Osteocyte (in vitro differentiated cells): Measurements from ENCODE around the gene MYO16. TPM values are rescaled to one million over a fixed set of nuclear protein-coding genes. Genes with fewer than 3 reads are reported as not detected.

Source experiments
- DNase-seq: peaks from one replicate; pipeline ENCODE4 v3.0.0; 2021; ENCODE audit warnings: mixed read lengths; ENCODE audit not compliant: unreplicated experiment; ENCODE audit errors: extremely low spot score
- H3K27ac Mint-ChIP-seq: one replicate; pipeline ENCODE4 v1.8.0; 2021; ENCODE audit warnings: mild to moderate bottlenecking, mixed read lengths; ENCODE audit not compliant: unreplicated experiment
- H3K27me3 Mint-ChIP-seq: one replicate; pipeline ENCODE4 v1.8.0; 2021; ENCODE audit warnings: mixed read lengths; ENCODE audit not compliant: unreplicated experiment
- H3K36me3 Mint-ChIP-seq: one replicate; pipeline ENCODE4 v1.8.0; 2021; ENCODE audit warnings: mixed read lengths; ENCODE audit not compliant: unreplicated experiment
- H3K4me1 Mint-ChIP-seq: one replicate; pipeline ENCODE4 v1.8.0; 2021; ENCODE audit warnings: mixed read lengths; ENCODE audit not compliant: unreplicated experiment
- H3K4me3 Mint-ChIP-seq: one replicate; pipeline ENCODE4 v1.8.0; 2021; ENCODE audit warnings: mild to moderate bottlenecking, moderate library complexity, mixed read lengths; ENCODE audit not compliant: unreplicated experiment
- H3K9me3 Mint-ChIP-seq: one replicate; pipeline ENCODE4 v1.8.0; 2021; ENCODE audit warnings: mixed read lengths; ENCODE audit not compliant: unreplicated experiment
- CTCF ChIP-seq: fragments of 200-600 bp; sonication (generic); IDR thresholded peaks from 2 replicates; pipeline ENCODE4 v1.5.0; 2021; ENCODE audit warnings: antibody characterized with exemption, mild to moderate bottlenecking, moderate library complexity
- total RNA-seq: library from RNA; stranded (reverse); gene quantifications from 2 replicates; pipeline ENCODE4 v1.2.1, GENCODE V29; 2021

The MYO16 gene
- total RNA-seq, 1 donor from 2014 or later = 0.13 TPM

GRCh38 chr13:109105899-109106298, 476.5 kb downstream of the MYO16 start:
- Mint-ChIP-seq H3K27me3 (no peaks in the 10 kb centered on the region), H3K9me3 (no peaks in the 10 kb centered on the region), H3K27ac (no peak overlapping the region), H3K4me1 (peaks cover 4% of the 10 kb centered on the region), H3K4me3 (no peak overlapping the region), H3K36me3 (no peaks in the 10 kb centered on the region)
- TF ChIP-seq CTCF = no peak
- DNase-seq = no peak

GRCh38 chr13:109110159-109110558, 480.7 kb downstream of the MYO16 start:
- no peaks in the 10 kb centered on the region for H3K27me3 Mint-ChIP-seq
- H3K27ac Mint-ChIP-seq = no peak overlapping the region
- TF ChIP-seq CTCF = no peak
- no peak for DNase-seq
- no peaks in the 10 kb centered on the region for H3K9me3 Mint-ChIP-seq
- H3K36me3 Mint-ChIP-seq = no peaks in the 10 kb centered on the region
- H3K4me1 Mint-ChIP-seq = peaks cover 4% of the 10 kb centered on the region
- no peak overlapping the region for H3K4me3 Mint-ChIP-seq

- H3K27me3 Mint-ChIP-seq = no peaks in the 10 kb centered on the region
- no peak overlapping the region for H3K4me3 Mint-ChIP-seq
- no peak overlapping the region for H3K27ac Mint-ChIP-seq
Measured at GRCh38 chr13:109111141-109111540, 481.7 kb downstream of the MYO16 start.

GRCh38 chr13:109113427-109113826, 484.0 kb downstream of the MYO16 start:
- TF ChIP-seq CTCF = no peak
- Mint-ChIP-seq H3K36me3 (no peaks in the 10 kb centered on the region), H3K27ac (no peak overlapping the region), H3K27me3 (no peaks in the 10 kb centered on the region), H3K4me1 (peaks cover 4% of the 10 kb centered on the region), H3K9me3 (peaks cover 2% of the 10 kb centered on the region), H3K4me3 (no peak overlapping the region)
- no peak for DNase-seq

More at GRCh38 chr13:109111141-109111540, 481.7 kb downstream of the MYO16 start:
- DNase-seq = no peak
- no peak for TF ChIP-seq CTCF
- Mint-ChIP-seq H3K9me3 (no peaks in the 10 kb centered on the region), H3K36me3 (no peaks in the 10 kb centered on the region), H3K4me1 (peaks cover 4% of the 10 kb centered on the region)

- no peak overlapping the region for H3K27ac Mint-ChIP-seq
- H3K27me3 Mint-ChIP-seq = no peaks in the 10 kb centered on the region
- no peak for TF ChIP-seq CTCF
Measured at GRCh38 chr13:109114162-109114561, 484.8 kb downstream of the MYO16 start.

More at GRCh38 chr13:109114162-109114561, 484.8 kb downstream of the MYO16 start:
- Mint-ChIP-seq H3K9me3 (peaks cover 4% of the 10 kb centered on the region), H3K4me1 (peaks cover 4% of the 10 kb centered on the region), H3K4me3 (no peak overlapping the region), H3K36me3 (no peaks in the 10 kb centered on the region)
- no peak for DNase-seq
